ENCODE data around the gene PAGE4. TPM values are rescaled to one million over a fixed set of nuclear protein-coding genes. Genes with fewer than 3 reads are reported as not detected.

Gene PAGE4
- total and polyA plus RNA-seq, 2 of the 13 experiments (the other 11 are each of a cell fraction or from before 2014, with no cell fraction given): 1.1 TPM; not detected in 1

DNA sequence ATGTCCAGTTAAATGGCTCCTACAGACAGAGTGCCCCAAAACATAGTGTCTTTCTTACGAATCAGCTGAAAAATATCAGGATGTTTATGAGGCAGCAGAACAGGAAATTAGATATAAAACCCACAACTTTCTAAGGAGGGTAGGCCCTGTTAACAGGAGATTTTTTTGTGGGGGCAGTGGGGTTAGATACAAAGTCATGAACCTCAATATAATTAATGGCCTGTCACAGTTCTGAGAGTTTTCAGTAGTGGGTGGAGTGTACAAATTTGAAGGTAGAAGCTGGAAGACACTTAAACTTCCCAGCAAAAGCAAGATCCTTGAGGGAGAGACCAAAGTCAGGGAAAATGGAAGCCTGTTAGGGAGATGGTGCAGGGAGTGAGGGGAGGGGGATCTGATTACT lies 17.4 kb downstream of the PAGE4 start:
- 95% methylated on average over 1 of the region's 1 CpG for WGBS (ENCODE audit: low lambda C conversion rate)
- Histone ChIP-seq H3K27me3 (ENCODE audit: control insufficient read depth in 1 of 2, insufficient read depth in 2 of 2, low read length in 2 of 2) (no peaks in the 10 kb centered on the region), H3K27ac (ENCODE audit: extremely low read length, insufficient read depth, low read length) (no peak overlapping the region), H3K4me1 (ENCODE audit: insufficient read depth, low read length) (peaks cover 32% of the 10 kb centered on the region), H4K20me1 (ENCODE audit: insufficient read depth, low read length) (no peaks in the 10 kb centered on the region), H3K9ac (ENCODE audit: insufficient read depth, low read depth, low read length) (no peak overlapping the region), H3K9me3 (ENCODE audit: low read length) (no peaks in the 10 kb centered on the region), H3K4me2 (ENCODE audit: low read depth, low read length) (no peak overlapping the region), H3K4me3 (replicated peaks in 1 of 3; ENCODE audit: insufficient read depth in 1 of 3, low read depth in 2 of 3, low read length in 3 of 3) (no peak overlapping the region), H3K79me2 (ENCODE audit: insufficient read depth, low read length) (no peaks in the 10 kb centered on the region), H2AFZ (ENCODE audit: low read length) (no peak overlapping the region), H3K36me3 (replicated peaks in 1 of 2; ENCODE audit: control insufficient read depth in 1 of 2, insufficient read depth in 2 of 2, low read length in 2 of 2) (no peaks in the 10 kb centered on the region)
- POLR2A ChIA-PET: interaction anchor here (1.2 kb wide), 1 partner anchor 32 kb away, joined by 3 read pairs; the partner anchor contains the start of gene USP27X
- TF ChIP-seq ATF3 (CRISPR knock-in tag; IDR thresholded peaks at IDR 0.05): no peak
- TF ChIP-seq DPF2 (CRISPR knock-in tag; IDR thresholded peaks at IDR 0.05; ENCODE audit: borderline replicate concordance, low read depth): no peak
- TF ChIP-seq SMC3 (IDR thresholded peaks at IDR 0.05; ENCODE audit: low read length): no peak
- no peak for TF ChIP-seq BRD4 (CRISPR knock-in tag; IDR thresholded peaks at IDR 0.05)
- TF ChIP-seq, protein P1, sequence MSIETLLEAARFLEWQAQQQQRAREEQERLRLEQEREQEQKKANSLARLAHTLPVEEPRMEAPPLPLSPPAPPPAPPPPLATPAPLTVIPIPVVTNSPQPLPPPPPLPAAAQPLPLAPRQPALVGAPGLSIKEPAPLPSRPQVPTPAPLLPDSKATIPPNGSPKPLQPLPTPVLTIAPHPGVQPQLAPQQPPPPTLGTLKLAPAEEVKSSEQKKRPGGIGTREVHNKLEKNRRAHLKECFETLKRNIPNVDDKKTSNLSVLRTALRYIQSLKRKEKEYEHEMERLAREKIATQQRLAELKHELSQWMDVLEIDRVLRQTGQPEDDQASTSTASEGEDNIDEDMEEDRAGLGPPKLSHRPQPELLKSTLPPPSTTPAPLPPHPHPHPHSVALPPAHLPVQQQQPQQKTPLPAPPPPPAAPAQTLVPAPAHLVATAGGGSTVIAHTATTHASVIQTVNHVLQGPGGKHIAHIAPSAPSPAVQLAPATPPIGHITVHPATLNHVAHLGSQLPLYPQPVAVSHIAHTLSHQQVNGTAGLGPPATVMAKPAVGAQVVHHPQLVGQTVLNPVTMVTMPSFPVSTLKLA (IDR thresholded peaks at IDR 0.05): no peak
- TF ChIP-seq POLR2A (IDR thresholded peaks at IDR 0.05; ENCODE audit: insufficient read depth in 1 of 2, low read depth in 2 of 2, low read length in 2 of 2): no peak
- TF ChIP-seq SRY (CRISPR knock-in tag; IDR thresholded peaks at IDR 0.05): no peak
- no peak for TF ChIP-seq ZNF775 (CRISPR knock-in tag; IDR thresholded peaks at IDR 0.05; ENCODE audit: borderline replicate concordance)
- no peak for TF ChIP-seq GATAD2A (CRISPR knock-in tag; IDR thresholded peaks at IDR 0.05)
- no peak for TF ChIP-seq ZBTB46 (CRISPR knock-in tag; IDR thresholded peaks at IDR 0.05; ENCODE audit: borderline replicate concordance)
- no peak for TF ChIP-seq RFXANK (CRISPR knock-in tag; IDR thresholded peaks at IDR 0.05)
- no peak for TF ChIP-seq HNRNPK (IDR thresholded peaks at IDR 0.05; ENCODE audit: low read depth, low read length, poor library complexity, severe bottlenecking)
- TF ChIP-seq ZNF792 (CRISPR knock-in tag; IDR thresholded peaks at IDR 0.05): no peak
- no peak for TF ChIP-seq EED (CRISPR knock-in tag; IDR thresholded peaks at IDR 0.05)
- TF ChIP-seq GATAD1 (CRISPR knock-in tag; IDR thresholded peaks at IDR 0.05): no peak
- TF ChIP-seq, protein P2, sequence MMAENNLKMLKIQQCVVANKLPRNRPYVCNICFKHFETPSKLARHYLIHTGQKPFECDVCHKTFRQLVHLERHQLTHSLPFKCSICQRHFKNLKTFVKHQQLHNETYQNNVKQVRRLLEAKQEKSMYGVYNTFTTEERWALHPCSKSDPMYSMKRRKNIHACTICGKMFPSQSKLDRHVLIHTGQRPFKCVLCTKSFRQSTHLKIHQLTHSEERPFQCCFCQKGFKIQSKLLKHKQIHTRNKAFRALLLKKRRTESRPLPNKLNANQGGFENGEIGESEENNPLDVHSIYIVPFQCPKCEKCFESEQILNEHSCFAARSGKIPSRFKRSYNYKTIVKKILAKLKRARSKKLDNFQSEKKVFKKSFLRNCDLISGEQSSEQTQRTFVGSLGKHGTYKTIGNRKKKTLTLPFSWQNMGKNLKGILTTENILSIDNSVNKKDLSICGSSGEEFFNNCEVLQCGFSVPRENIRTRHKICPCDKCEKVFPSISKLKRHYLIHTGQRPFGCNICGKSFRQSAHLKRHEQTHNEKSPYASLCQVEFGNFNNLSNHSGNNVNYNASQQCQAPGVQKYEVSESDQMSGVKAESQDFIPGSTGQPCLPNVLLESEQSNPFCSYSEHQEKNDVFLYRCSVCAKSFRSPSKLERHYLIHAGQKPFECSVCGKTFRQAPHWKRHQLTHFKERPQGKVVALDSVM (CRISPR knock-in tag; IDR thresholded peaks at IDR 0.05): no peak
- no peak for TF ChIP-seq ZNF564 (CRISPR knock-in tag; IDR thresholded peaks at IDR 0.05)
- TF ChIP-seq ZNF776 (CRISPR knock-in tag; IDR thresholded peaks at IDR 0.05): no peak
- ATAC-seq (no peak), DNase-seq (ENCODE audit: low spot score) (no peak), FAIRE-seq (no peak)
- intact Hi-C loops (cut with micrococcal nuclease; ENCODE audit: unreplicated experiment) (no loop called here), in situ Hi-C loops (cut with HindIII; ENCODE audit: extremely low pct_ligation_motif_present, low pct_unique_long_range_greater_than_20kb) (no loop called here)
- no TSS peak for BruUV-seq (replicated peaks)
- CTCF ChIA-PET (ENCODE audit: low intra/inter-chr PET ratio, low total read pairs): no interaction called here
